ENCODE results near the gene NDUFAB1.

DNA sequence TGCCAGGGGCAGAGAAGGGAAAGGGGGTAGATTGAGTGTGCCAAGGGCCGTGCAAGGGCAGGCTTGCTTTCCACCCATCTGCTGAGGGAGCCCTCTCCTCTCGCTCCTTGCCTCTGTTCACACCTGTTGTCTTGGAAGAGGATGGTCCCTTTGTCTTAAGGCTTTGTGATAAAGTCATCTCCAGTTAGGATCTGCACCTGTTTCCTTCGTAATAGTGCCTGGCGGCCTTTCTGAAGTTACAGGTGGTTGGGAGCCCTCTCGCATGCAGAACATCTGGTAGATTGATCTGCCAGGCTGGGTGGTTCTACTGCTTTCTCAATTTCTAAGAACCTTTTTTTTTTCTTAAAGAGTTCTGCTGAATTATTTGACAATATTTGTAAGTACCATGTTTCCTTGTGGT is 22.3 kb downstream of the NDUFAB1 start:
- TF ChIP-seq, protein P1, sequence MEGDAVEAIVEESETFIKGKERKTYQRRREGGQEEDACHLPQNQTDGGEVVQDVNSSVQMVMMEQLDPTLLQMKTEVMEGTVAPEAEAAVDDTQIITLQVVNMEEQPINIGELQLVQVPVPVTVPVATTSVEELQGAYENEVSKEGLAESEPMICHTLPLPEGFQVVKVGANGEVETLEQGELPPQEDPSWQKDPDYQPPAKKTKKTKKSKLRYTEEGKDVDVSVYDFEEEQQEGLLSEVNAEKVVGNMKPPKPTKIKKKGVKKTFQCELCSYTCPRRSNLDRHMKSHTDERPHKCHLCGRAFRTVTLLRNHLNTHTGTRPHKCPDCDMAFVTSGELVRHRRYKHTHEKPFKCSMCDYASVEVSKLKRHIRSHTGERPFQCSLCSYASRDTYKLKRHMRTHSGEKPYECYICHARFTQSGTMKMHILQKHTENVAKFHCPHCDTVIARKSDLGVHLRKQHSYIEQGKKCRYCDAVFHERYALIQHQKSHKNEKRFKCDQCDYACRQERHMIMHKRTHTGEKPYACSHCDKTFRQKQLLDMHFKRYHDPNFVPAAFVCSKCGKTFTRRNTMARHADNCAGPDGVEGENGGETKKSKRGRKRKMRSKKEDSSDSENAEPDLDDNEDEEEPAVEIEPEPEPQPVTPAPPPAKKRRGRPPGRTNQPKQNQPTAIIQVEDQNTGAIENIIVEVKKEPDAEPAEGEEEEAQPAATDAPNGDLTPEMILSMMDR (IDR thresholded peaks at IDR 0.05): no peak
- no peak for TF ChIP-seq POLR2AphosphoS5 (IDR thresholded peaks at IDR 0.05)
